ENCODE data around the gene NHLH2.

Gene NHLH2

GRCh38 chr1:115840605-115841460 is at the start of gene NHLH2:
TSS of gene NHLH2 (minus strand) at chr1:115841126. CDS start at chr1:115838372, 2,754 bp downstream.
- no peak for DNase-seq (ENCODE audit: low read depth, low spot score)

- no peak for DNase-seq (ENCODE audit: low read depth, low spot score)
Observed at GRCh38 chr1:115890580-115890979, 49.7 kb upstream of the NHLH2 start.

- no peak for DNase-seq (ENCODE audit: low read depth, low spot score)
Observed at GRCh38 chr1:115888976-115889375, 48.0 kb upstream of the NHLH2 start.

GRCh38 chr1:115882913-115883902 is 42.3 kb upstream of the NHLH2 start:
- DNase-seq (ENCODE audit: low read depth, low spot score), result no peak

- no peak for DNase-seq (ENCODE audit: low read depth, low spot score)
Observed at GRCh38 chr1:115880981-115881672, 40.2 kb upstream of the NHLH2 start.

- DNase-seq (ENCODE audit: low read depth, low spot score), result peak; percentile 33
Observed at GRCh38 chr1:115879977-115880376, 39.1 kb upstream of the NHLH2 start.

GRCh38 chr1:115877511-115877910 is 36.6 kb upstream of the NHLH2 start:
- DNase-seq (ENCODE audit: low read depth, low spot score), result peak; percentile 52

GRCh38 chr1:115874904-115875303 is 34.0 kb upstream of the NHLH2 start:
- DNase-seq (ENCODE audit: low read depth, low spot score), result no peak

GRCh38 chr1:115874497-115874896 is 33.6 kb upstream of the NHLH2 start:
- DNase-seq (ENCODE audit: low read depth, low spot score), result no peak

GRCh38 chr1:115873184-115873583 is 32.3 kb upstream of the NHLH2 start:
- DNase-seq (ENCODE audit: low read depth, low spot score), result no peak

GRCh38 chr1:115869064-115869463 is 28.1 kb upstream of the NHLH2 start:
- DNase-seq (ENCODE audit: low read depth, low spot score), result no peak

GRCh38 chr1:115867216-115867615 is 26.3 kb upstream of the NHLH2 start:
- no peak for DNase-seq (ENCODE audit: low read depth, low spot score)

- no peak for DNase-seq (ENCODE audit: low read depth, low spot score)
Observed at GRCh38 chr1:115865704-115866380, 24.9 kb upstream of the NHLH2 start.

- no peak for DNase-seq (ENCODE audit: low read depth, low spot score)
Observed at GRCh38 chr1:115862403-115862802, 21.5 kb upstream of the NHLH2 start.

- no peak for DNase-seq (ENCODE audit: low read depth, low spot score)
Observed at GRCh38 chr1:115854005-115854404, 13.1 kb upstream of the NHLH2 start.

GRCh38 chr1:115850937-115851336 is 10.0 kb upstream of the NHLH2 start:
- no peak for DNase-seq (ENCODE audit: low read depth, low spot score)

GRCh38 chr1:115847787-115848186 is 6.9 kb upstream of the NHLH2 start:
- no peak for DNase-seq (ENCODE audit: low read depth, low spot score)

- DNase-seq (ENCODE audit: low read depth, low spot score), result no peak
Observed at GRCh38 chr1:115842948-115843347, 2.0 kb upstream of the NHLH2 start.

- DNase-seq (ENCODE audit: low read depth, low spot score), result no peak
Observed at GRCh38 chr1:115839679-115840237, 1.2 kb downstream of the NHLH2 start.

GRCh38 chr1:115839029-115839678 is 1.8 kb downstream of the NHLH2 start:
- peak; percentile 79 for DNase-seq (ENCODE audit: low read depth, low spot score)
